ENCODE measurements around the gene TNP1.
A peak's percentile ranks its signal among the peaks of the same experiment; 100 is the strongest.

TNP1 gene

DNA sequence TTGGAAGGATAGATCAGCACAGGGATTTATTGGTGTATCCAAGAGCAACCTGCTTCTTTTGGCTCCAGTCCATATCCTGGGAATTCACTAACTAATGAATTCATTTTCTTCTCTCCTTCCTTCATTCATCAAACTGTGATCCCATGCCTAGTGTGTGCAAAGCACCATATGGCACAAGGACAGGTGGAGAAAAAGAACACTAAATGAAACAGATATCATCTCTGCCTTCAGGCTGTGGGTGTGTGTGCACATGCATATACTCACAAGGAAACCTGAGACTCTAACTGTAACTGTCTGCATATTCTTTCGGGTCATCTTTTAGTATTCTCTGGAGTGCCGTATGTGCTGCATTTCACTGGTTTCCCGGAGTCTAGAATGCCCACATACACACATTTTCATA lies 20.2 kb downstream of the TNP1 start:
- no peak for DNase-seq (ENCODE audit: low read depth in 2 of 2)

DNA sequence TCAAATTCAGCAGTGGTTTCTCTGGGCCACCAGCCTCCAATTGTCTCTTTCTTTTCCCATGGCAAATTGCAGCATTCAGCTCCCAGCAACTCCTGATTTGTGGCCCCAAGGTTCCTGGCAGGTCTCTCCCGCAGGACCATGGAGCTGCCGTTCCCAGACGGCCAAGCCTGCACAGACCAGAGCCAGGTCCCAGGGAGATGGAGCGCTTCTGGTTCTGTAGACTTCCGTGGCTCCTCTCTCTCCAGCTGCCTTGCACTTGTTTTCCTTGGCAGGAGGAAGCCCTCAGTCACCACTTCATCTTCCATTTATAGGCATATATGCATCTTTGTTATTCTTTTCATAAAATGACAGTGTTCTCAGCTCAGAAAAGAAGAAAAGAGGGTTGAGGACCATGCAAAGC lies 21.7 kb downstream of the TNP1 start:
- no peak for DNase-seq (ENCODE audit: low read depth in 2 of 2)

DNA sequence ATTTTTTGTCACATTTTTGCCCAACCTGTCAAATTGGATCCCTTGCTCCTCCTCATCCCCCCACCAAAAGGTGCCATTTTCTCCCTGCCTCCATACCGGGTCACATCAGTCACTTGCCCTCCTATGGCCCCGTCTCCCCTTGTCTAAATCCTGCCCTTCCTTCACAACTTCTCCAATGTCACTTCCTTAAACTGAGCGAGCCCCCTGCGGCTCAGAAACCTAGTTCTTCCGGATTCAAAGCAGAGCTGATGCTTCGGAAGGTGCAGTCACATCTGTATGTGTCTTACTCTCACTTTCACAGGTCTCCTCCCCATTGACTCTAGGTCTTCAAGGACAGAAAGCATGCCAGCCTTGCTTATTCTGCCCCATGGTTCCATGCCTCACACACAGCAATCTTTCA lies 22.1 kb downstream of the TNP1 start:
- no peak for DNase-seq (ENCODE audit: low read depth in 2 of 2)

DNA sequence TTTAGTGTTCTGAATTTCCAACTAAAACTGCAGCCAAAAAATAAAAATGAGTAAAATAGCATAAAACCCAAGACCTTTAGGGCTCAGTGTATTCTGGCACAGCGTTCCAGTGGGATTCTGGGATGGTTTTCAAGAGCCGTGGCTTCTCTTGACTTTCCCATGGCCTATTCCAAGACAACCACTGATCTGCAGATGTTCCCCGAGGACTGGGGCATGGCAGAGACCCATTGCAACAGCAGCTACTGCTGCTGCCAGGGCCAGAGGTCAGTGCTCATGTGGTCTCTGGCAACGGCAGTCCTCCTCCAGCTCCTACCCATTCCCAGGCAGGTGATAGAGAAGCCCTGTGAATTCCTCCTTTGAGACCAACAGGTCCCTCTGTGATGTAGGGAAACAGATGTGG lies 26.8 kb downstream of the TNP1 start:
- no peak for DNase-seq (ENCODE audit: low read depth in 2 of 2)

DNA sequence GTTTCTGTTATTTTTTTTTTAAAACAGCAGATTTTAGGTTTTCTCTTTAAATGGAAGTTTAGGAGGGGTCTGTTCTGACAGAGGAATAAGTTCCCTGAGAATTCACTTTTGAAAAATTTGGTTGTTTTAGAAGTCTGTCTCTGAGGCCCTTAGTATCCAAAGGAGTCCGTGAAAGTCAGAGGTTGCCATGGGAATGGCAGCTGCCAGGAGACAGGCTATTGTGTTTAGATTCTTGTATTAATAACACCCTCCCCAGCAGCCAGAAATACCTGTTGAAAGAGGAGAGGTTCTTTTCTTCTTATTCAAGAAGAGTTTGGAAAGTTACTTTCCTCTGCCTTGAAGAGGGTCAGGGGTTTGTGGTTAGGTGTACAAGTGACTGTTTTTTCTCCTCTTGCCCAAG lies 29.5 kb downstream of the TNP1 start:
- DNase-seq (ENCODE audit: low read depth in 2 of 2): no peak

DNA sequence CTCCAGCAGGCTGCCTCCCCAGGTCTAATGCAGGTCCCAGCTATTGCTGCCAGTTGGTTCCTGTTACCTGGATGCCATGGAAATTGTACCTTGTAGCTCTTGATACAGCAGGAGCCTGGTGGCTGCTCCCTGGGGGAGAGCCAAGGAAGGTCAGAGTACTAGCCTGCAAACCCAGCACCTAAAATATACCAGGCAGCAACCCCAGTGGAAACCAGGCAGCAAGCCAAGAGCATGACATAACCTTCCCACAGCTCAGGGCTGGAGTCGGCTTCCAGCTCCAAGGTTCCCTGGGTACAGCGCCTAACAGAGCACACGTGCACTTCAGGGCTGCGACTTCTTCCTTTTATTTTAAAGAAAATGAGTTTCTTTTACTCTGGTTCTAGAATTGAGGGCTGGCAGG lies 30.3 kb downstream of the TNP1 start:
- peak in 1 of 2 experiments; percentile 8 for DNase-seq (ENCODE audit: low read depth in 2 of 2)

DNA sequence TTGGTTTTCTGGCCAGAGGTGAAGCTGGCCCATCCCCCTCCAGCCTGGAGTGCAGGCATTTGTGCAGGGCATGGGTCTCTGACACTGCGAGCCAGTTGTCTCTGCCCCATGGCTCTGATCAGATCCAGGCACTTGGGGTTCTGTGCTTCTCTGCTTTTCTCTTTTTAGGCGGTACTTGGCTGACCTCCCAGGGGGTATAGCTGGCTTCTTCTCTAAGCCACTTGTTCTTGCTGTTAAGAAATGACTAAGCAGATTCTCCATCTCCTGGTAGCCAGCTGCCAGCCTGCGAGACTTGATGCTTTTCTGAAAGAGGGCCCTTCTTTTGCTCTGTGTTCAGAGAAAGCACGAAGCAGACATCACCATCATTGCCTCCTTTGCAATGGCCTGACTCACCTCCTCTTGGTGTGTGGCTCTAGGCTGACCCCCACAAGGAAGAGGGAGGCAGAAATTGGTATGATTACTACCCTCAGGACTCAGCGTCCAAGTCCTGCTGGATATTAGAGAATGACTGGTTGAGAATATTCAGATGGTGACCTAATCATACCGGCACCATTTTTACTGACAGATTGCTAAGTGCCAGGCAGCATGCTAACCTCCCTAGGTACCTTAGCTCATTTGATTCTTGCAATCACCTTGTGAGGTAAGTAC lies 32.7 kb downstream of the TNP1 start:
- DNase-seq (ENCODE audit: low read depth in 2 of 2): no peak

DNA sequence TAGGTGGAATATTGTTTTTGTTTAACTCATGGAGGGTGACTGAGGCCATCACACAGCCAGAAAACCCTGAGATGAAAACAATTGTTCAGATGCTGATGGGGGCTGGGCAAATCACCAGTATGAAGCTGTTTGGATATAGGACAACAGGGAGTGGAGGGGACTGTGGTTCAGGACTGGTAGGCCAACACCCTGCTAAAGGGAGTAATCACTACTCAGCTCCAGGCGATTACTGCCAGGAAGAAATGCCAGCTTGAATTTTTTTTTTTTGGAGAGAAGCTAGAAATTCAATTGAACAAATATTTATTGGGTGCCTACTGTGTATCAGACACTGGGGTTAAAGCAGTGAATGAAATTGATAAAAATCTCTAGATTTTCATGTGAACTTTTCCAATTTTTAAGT lies 37.4 kb downstream of the TNP1 start:
- DNase-seq (ENCODE audit: low read depth in 2 of 2): no peak

DNA sequence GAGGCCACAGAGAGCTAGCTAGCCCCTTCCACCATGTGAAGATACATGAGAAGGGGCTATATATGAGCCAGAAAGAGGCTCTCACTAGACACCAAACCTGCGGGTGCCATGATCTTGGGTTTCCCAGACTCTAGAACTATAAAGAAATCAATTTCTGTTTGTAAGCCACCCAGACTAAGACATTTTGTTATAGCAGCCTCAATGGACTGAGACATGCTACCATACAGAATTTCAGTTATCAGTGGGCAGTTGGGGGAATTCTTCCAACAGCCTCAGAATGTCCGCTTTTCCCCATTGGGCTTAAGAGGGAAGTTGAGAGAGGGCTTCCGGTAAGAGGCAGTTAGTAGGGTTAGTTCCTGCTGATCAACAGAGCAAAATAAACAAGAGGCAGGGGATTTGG lies 39.2 kb downstream of the TNP1 start:
- no peak for DNase-seq (ENCODE audit: low read depth in 2 of 2)

DNA sequence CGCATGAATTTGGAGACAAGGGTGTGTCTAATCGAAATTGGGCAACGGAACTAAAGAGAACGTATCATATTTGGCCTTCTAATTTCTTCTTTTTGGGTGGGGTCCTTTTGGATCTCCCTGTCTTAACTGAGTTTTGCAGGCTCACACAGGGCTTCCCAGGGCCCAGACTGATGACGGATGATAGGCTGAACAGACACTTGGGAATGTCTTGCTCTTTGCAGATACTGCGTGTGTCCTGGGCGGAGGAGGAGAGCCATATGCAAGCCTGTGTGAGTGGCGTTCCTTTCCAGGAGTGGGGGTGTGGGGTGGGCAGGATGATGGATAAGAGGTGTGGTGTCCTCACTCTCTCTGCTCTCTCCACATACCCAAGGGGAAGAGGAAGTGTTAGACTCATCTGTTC lies 40.1 kb downstream of the TNP1 start:
- DNase-seq (ENCODE audit: low read depth in 2 of 2): no peak

DNA sequence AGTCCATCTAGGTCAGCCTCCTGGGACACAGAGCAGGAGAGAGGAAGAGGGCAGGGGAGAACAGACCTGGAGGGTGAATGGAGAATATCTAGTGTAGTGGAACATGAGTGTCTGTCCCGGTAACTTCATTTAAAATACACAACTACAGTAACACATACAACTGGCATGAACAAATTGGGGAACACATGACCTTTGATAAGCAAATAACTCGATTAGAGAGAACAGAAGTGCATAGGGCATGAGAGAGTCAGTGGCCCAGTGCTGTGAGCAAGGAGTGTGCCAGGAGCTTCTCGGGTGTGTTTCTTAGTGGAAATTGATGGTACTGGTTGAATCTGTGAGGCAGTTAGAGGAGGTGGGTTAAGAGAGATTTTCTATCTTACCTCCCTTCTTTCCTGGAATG lies 40.8 kb downstream of the TNP1 start:
- no peak for DNase-seq (ENCODE audit: low read depth in 2 of 2)

DNA sequence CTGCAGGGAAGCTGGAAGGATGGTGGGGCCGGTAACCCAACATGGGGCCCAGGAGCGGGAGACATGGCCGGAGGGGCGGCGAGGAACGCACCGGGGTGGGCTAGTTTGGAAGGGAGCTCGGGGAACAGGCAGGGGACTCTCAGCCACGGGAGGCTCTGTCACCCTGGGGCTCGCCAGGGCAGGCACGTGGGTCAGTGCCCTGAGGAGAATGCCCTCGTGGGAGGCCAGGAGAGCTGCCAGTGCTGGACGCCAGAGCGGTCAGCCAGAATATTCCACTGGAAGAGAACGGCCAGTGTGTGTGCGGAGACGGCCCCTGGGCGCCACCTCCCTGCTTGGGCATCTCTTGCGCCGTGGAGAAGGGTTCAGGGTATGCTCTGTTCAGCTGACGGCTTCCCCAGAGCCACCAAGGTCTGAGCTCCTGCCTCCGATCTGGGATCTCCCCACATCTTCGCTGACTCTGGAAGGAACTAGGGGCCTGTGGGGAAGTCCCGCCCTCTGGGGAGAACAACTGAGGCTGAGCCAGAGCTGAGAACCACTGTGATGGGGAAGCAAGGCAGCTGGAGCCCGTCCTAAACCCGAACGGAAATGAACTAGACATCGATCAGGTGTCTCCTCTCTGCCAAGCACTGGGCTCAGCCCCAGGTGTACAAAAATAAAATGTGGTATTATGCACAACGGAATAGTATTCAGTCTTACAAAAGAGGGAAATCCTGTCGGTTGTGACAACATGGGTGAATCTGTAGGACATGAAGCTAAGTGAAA lies 49.3 kb downstream of the TNP1 start:
- DNase-seq (ENCODE audit: low read depth in 2 of 2): no peak
